ENCODE results near the gene CHRM2.

DNA sequence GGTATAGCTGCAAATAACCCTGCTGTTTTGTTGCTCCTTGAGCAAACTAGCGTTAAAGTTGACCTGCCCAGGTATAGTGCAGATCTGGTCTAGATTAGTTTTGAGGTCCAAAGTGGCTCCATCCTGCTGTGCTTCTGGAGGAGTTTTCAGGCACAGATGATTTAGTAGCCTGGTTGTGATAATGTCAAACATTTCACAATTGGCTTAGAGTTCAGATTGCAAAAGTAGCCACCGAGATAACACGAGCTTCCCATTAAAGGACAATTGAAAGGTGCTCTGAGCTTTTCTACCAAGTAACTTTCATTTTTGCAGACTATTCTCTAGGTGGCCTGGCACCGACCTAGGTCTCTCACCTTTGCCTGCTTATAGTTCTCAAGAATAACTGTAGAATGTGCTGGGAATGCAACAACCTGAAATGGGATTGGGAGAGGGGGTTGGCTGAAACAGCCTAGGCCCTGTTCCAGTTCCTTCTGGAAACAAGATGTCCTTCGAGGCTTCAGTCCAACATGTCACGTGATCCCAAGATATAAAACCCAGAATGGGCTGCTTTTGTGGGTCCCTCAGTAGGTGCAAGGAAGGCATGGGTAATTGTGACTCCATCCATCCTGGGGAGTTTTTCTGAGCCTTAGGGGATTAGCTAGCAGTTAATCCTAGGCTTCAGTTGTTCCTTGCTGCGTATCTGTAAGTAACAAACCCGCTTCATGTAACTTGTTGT is 201.0 kb downstream of the CHRM2 start:
- TF ChIP-seq, protein P1, sequence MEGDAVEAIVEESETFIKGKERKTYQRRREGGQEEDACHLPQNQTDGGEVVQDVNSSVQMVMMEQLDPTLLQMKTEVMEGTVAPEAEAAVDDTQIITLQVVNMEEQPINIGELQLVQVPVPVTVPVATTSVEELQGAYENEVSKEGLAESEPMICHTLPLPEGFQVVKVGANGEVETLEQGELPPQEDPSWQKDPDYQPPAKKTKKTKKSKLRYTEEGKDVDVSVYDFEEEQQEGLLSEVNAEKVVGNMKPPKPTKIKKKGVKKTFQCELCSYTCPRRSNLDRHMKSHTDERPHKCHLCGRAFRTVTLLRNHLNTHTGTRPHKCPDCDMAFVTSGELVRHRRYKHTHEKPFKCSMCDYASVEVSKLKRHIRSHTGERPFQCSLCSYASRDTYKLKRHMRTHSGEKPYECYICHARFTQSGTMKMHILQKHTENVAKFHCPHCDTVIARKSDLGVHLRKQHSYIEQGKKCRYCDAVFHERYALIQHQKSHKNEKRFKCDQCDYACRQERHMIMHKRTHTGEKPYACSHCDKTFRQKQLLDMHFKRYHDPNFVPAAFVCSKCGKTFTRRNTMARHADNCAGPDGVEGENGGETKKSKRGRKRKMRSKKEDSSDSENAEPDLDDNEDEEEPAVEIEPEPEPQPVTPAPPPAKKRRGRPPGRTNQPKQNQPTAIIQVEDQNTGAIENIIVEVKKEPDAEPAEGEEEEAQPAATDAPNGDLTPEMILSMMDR (IDR thresholded peaks at IDR 0.05): no peak
- TF ChIP-seq EP300 (IDR thresholded peaks at IDR 0.05): no peak

All from tibial nerve (tissue), 4 donors.